Activated naive CD4-positive, alpha-beta T cell treated with anti-CD3 and anti-CD28 coated beads, Interleukin-2, amount 50 U/mL, for 16 hours (primary cell): ENCODE results near the gene DRC3.
"Not testable (repeated sequence)": the region's sequence is repeated elsewhere in the genome, so short reads cannot be mapped to it uniquely, and the experiment has no call there.

Source experiments
- DNase-seq: peaks from one replicate; pipeline ENCODE4 v3.0.0-alpha.2; 2020

The DRC3 gene, protein sequence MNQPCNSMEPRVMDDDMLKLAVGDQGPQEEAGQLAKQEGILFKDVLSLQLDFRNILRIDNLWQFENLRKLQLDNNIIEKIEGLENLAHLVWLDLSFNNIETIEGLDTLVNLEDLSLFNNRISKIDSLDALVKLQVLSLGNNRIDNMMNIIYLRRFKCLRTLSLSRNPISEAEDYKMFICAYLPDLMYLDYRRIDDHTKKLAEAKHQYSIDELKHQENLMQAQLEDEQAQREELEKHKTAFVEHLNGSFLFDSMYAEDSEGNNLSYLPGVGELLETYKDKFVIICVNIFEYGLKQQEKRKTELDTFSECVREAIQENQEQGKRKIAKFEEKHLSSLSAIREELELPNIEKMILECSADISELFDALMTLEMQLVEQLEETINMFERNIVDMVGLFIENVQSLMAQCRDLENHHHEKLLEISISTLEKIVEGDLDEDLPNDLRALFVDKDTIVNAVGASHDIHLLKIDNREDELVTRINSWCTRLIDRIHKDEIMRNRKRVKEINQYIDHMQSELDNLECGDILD

GRCh38 chr17:17972126-17972951, at the start of gene DRC3, which contains the start of gene TOM1L2:
Gene DRC3 (plus strand): TSS chr17:17972862. CDS start chr17:17977599, 4,737 bp downstream.
Gene TOM1L2 (minus strand): TSS chr17:17972400. CDS start chr17:17972313, 87 bp downstream.
- DNase-seq = peak; percentile 100

- no peak for DNase-seq
Measured at GRCh38 chr17:17924131-17924856, 48.4 kb upstream of the DRC3 start.

- DNase-seq = no peak
Measured at GRCh38 chr17:17924857-17925250, 47.8 kb upstream of the DRC3 start.

DNA sequence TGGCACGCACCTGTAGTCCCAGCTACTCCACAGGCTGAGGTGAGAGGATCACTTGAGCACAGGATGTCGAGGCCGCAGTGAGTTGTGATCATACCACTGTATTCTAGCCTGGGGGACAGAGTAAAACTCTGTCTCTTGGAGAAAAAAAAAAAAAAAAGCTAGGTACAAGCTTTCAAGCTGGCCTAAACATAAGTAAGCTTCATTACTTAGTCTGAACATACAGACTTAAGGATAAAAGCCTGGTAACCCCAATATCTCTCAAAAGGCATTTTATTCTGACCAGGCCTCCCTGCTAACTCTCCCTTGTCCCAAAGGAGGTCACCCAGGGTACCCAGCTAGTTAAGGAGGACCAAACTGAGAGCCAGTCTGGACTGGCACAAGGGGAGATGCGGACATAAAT, 46.6 kb upstream of the DRC3 start:
- DNase-seq = no peak

DNA sequence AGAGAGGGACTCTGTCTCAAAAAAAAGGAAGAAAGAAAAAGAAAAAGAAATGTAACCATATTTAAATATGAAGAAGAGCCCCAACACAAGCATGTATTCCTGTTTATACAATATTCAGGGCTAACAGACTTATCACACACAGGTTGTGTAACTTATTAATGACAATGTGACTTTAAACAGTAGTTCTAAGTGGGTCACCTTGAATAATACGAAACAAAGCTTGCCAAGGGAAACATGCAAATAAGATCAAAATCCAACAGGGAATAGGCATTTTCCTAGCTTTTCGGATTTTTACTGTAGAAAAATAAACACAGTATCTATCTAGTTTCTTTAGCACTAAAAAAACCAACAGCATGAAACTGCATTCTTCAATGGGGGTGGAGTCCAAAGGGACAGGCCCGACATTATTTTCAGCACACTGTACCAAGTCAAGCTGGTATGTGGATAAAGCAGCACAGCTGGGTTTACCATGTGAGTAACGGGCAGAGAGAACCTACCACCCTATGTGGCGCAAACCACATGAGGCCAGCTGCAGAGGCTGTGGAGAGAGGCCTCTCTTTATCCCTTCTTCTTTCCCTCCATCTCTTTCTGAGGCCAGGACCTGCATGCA, 45.7 kb upstream of the DRC3 start:
- DNase-seq = no peak

- no peak for DNase-seq
Measured at GRCh38 chr17:17928398-17929287, 44.0 kb upstream of the DRC3 start.

GRCh38 chr17:17929655-17930380, 42.8 kb upstream of the DRC3 start:
- DNase-seq = no peak

GRCh38 chr17:17930674-17931073, 42.0 kb upstream of the DRC3 start:
- no peak for DNase-seq

GRCh38 chr17:17931159-17931558, 41.5 kb upstream of the DRC3 start:
- no peak for DNase-seq

- DNase-seq = no peak
Measured at GRCh38 chr17:17933775-17934174, 38.9 kb upstream of the DRC3 start.

DNA sequence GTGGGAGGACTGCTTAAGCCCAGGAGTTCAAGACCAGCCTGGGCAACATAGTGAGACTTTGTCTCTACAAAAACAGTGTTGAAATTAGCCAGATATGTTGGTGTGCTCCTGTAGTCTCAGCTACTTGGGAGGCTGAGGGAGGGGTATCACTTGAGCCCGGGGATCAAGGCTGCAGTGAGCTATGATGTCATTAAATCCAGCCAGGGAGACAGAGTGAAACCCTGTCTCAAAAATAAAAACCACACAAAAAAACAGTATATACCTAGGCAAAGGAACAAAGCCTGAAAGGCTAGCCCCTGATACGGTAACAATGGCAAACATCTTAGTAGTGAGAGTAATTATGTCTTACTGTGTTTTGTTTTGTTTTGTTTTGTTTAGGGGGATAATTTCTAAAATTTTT, 38.4 kb upstream of the DRC3 start:
- DNase-seq = no peak

DNA sequence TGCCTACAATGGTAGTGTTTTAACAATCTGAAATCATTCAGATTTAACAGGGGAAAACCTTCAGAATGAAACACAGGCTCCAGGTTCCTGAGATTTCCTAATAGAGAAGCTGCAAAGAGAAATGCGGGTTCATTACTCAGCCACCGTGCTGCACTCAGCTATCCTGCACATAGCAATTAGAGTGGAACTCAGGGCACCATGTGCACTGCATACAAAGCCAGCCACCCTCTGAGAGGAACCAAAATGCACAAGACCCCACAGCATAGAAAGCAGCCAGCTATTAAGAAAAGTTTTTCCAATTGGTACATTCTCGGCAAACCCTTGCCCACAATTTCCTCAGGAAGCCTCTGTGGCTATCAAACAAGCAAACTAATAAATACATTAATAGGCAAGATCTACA, 37.9 kb upstream of the DRC3 start:
- DNase-seq = no peak

DNA sequence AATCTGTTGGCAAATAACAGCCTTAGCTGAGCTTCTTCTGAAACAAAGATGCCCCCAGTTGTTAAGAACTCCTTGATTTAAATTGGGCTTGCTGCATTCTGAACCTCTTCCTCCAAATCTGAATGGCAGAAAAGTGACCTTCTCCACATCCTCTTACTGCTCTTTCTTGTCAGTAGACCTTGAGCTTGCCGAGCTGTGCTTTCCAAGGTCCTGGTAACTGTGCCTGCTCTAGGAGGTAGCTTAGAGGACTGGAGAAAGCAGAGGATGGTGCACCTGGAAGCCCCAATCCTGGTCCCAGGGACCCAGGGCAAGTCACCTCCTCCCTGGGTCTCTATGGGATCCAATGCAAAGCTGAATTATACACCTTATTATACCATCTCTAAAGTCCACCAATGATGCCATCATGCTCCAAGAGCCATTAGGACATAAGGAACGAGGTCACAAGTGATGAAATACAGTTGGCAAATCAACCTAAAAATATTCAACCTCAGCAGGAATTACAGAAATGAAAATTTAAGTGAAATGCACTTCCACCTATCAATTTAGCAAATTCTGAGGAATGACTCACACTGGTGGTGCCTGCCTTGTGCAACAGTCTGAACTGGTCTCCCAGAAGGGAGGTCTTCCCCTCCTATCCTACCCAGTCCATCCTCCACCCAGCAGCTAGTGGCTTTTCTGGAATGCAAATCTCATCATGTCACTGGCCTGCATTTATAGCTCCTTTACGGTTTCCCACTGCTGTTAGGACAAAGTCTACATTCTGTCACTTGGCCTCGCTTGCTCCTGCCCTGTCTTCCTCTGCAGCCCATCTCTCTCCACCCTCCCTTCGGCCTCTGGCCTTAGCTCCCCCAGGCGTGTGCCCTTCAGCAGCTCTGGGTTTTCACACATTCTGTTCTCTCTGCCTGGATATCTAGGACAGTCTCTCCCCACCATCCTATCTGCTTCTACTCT, 37.1 kb upstream of the DRC3 start:
- no peak for DNase-seq

DNA sequence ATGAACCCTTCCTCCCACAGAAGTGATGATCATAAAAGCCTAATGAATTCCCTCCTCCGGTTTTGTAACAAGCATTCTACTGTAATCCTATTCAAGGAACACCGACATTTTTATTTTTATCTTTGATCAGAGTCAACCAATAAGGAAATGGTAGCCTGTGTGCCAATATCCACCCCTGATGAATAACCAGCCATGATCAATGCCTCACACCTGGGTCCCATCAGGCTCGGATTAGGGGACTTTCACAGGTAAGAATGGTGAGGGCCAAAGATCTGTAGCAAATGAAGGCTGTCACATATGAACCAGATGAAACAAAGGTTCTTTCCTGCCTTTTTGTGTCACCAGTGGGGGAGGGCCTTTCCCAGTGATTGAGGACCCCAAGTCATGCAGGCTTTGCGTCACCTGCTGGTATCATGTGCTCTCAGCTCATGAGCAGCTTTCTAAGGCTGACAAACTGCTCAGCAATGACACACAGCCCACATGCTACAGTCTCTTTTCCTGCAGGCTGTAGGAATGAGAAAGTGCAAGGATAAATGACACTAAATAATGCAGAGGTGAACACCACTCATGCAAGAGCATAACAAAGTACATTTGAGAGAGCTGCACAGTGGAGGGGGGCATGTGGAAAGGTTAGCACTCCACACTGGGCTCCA, 35.3 kb upstream of the DRC3 start:
- no peak for DNase-seq

- no peak for DNase-seq
Measured at GRCh38 chr17:17937958-17938357, 34.7 kb upstream of the DRC3 start.

- DNase-seq = no peak
Measured at GRCh38 chr17:17938388-17939107, 34.1 kb upstream of the DRC3 start.

GRCh38 chr17:17939941-17940340, 32.7 kb upstream of the DRC3 start:
- DNase-seq = not testable (repeated sequence)

DNA sequence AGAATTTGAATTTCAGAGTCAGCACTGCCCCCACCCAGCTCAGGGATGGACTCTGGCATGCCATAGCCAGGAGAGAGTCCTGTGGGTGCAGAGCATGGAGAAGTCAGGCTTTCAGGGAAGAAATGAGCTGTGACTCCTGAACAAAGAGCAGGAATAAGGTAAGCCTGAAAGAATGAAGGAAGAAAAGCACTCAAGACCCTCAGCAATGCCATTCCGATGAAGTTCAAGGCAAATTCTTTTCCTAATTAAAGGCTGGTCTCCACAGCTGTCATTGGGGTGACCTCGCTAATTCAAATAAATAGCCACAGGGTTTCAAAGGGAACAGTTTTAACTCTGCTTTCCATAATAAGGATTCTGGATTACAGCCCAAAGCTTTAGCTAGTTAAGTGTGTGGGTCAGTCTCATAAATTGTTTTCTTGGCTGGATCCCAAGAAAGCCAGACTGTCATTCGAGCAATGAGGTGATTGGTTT, 32.2 kb upstream of the DRC3 start:
- DNase-seq = no peak
